Keratinocyte (primary cell): Measurements from ENCODE around the gene SHC1. TPM values are rescaled to one million over a fixed set of nuclear protein-coding genes. Genes with fewer than 3 reads are reported as not detected.

Experiments
- DNase-seq: peaks from one replicate; pipeline ENCODE4 v3.0.0-alpha.2; 2011; ENCODE audit warnings: low read depth, missing footprints, low spot score
- FAIRE-seq: peaks from 2 replicates; lab custom pipeline; 2011; peaks lifted over from hg19 to GRCh38; lab: Jason Lieb, UNC
- H2AFZ ChIP-seq: 2 replicates; pipeline ENCODE4 v1.6.0; 2012; ENCODE audit warnings: low read length, control low read depth, inconsistent platforms; ENCODE audit not compliant: control insufficient read depth
- H3K27ac ChIP-seq: 2 replicates; pipeline ENCODE4 v1.5.1; 2011; ENCODE audit warnings: low read length; ENCODE audit not compliant: control insufficient read depth, insufficient read depth
- H3K27me3 ChIP-seq: 3 replicates; pipeline ENCODE4 v1.6.0; 2011; ENCODE audit warnings: low read length; ENCODE audit not compliant: control insufficient read depth, insufficient read depth; ENCODE audit errors: extremely low read depth
- H3K36me3 ChIP-seq, 2 experiments: 2 replicates in 1 of 2; 3 replicates in 1 of 2; pipeline ENCODE4 v1.5.1; 2011; ENCODE audit warnings: low read length in 2 of 2, mild to moderate bottlenecking in 1 of 2; ENCODE audit not compliant: control insufficient read depth in 2 of 2, insufficient read depth in 2 of 2; ENCODE audit errors: extremely low read depth in 1 of 2
- H3K4me1 ChIP-seq: 3 replicates; pipeline ENCODE4 v1.5.1; 2011; ENCODE audit warnings: low read length; ENCODE audit not compliant: control insufficient read depth, insufficient read depth; ENCODE audit errors: extremely low read depth
- H3K4me2 ChIP-seq: 3 replicates; pipeline ENCODE4 v1.6.0; 2011; ENCODE audit warnings: low read depth, low read length; ENCODE audit not compliant: control insufficient read depth, insufficient read depth; ENCODE audit errors: extremely low read depth
- H3K4me3 ChIP-seq, 3 experiments: fragments of 200-600 bp in 1 of 3; sonication (generic) in 1 of 3; 2 replicates in 2 of 3; 3 replicates in 1 of 3; pipeline ENCODE4 v1.5.1; 2011 to 2016; ENCODE audit warnings: low read length in 3 of 3, mild to moderate bottlenecking in 3 of 3, control low read depth in 2 of 3, inconsistent platforms in 1 of 3, low read depth in 1 of 3, mixed read lengths in 1 of 3, mixed run types in 1 of 3, moderate library complexity in 1 of 3; ENCODE audit not compliant: control insufficient read depth in 2 of 3, insufficient read depth in 2 of 3; ENCODE audit errors: extremely low read depth in 1 of 3
- H3K79me2 ChIP-seq: 2 replicates; pipeline ENCODE4 v1.6.0; 2012; ENCODE audit warnings: low read length; ENCODE audit not compliant: control insufficient read depth, insufficient read depth
- H3K9ac ChIP-seq: 3 replicates; pipeline ENCODE4 v1.6.0; 2011; ENCODE audit warnings: low read length; ENCODE audit not compliant: control insufficient read depth, insufficient read depth; ENCODE audit errors: extremely low read depth
- H3K9me1 ChIP-seq: 3 replicates; pipeline ENCODE4 v1.6.0; 2011; ENCODE audit warnings: low read length; ENCODE audit not compliant: control insufficient read depth, insufficient read depth; ENCODE audit errors: extremely low read depth
- H3K9me3 ChIP-seq: 2 replicates; pipeline ENCODE4 v1.5.1; 2012; ENCODE audit warnings: low read depth, low read length; ENCODE audit not compliant: control insufficient read depth
- H4K20me1 ChIP-seq: 3 replicates; pipeline ENCODE4 v1.6.0; 2011; ENCODE audit warnings: low read length; ENCODE audit not compliant: control insufficient read depth, insufficient read depth; ENCODE audit errors: extremely low read depth
- EZH2 ChIP-seq: IDR thresholded peaks from one replicate; pipeline ENCODE4 v1.6.1; 2012; ENCODE audit warnings: inconsistent platforms, mild to moderate bottlenecking, low read length, moderate library complexity
- dilution Hi-C: fragments of 300-500 bp; cut with MboI; formaldehyde crosslinking; loops from one replicate; pipeline ENCODE4 v1.7.0; 2020; ENCODE audit warnings: low sequenced_read_pairs; ENCODE audit not compliant: extremely low pct_ligation_motif_present
- polyA plus RNA-seq, 5 experiments: library from polyadenylated mRNA; depleted of rRNA in 3 of 5; stranded (reverse) in 3 of 5; stranded (forward) in 1 of 5; unstranded in 1 of 5; fragments of >200 nt; gene quantifications; 1 replicate in 1 of 5; 2 replicates in 3 of 5; 3 replicates in 1 of 5; pipeline versions ENCODE4 v1.2.1 to v1.2.3, GENCODE V29; 2011 to 2012; ENCODE audit warnings: missing spikeins in 2 of 5, low read depth in 1 of 5, low replicate concordance in 1 of 5
- TF ChIP-seq, protein P1 (sequence below), 3 experiments: IDR thresholded peaks in 1 of 3; conservative IDR thresholded peaks in 1 of 3; optimal IDR thresholded peaks in 1 of 3; 2 replicates in 2 of 3; 3 replicates in 1 of 3; pipeline versions ENCODE3 to v1.5.1; 2011; ENCODE audit warnings: low read length in 3 of 3, mild to moderate bottlenecking in 3 of 3, moderate library complexity in 2 of 3, control low read depth in 1 of 3, inconsistent platforms in 1 of 3; ENCODE audit not compliant: insufficient read depth in 2 of 3; ENCODE audit errors: extremely low read depth in 1 of 3

Gene SHC1
- polyA plus RNA-seq, 1 donor (not counting 4 experiments of a cell fraction or from before 2014, with no cell fraction given), result 245 TPM

DNA sequence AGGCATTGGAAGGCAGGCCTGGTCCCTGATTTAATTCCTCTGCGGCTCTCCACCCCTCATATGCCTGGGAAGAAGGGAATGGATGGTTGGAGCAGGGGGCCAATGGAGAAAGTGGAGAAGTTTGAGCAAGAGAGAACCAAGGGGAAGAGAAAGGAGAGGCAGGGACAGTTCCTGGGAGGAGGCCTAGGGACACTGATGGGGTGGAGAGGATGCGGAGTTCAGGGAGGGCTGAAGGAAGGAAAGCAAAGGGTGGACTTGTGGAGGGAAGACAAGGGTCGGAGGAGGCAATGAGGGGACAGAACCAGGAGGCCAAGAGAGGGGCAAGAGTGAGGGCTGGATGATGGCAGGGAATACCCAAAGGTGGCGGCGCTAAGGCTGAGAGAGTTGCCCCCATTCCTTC lies 39.2 kb upstream of the SHC1 start:
- H2AFZ ChIP-seq, result no peak overlapping the region
- H3K9me3 ChIP-seq, result no peaks in the 10 kb centered on the region
- FAIRE-seq (peak; percentile 17), DNase-seq (no peak)
- dilution Hi-C loops, result no loop called here
- H3K36me3 ChIP-seq, result peaks cover 14 to 47% of the 10 kb centered on the region in 2 experiments
- TF ChIP-seq EZH2, result no peak
- TF ChIP-seq, protein P1, sequence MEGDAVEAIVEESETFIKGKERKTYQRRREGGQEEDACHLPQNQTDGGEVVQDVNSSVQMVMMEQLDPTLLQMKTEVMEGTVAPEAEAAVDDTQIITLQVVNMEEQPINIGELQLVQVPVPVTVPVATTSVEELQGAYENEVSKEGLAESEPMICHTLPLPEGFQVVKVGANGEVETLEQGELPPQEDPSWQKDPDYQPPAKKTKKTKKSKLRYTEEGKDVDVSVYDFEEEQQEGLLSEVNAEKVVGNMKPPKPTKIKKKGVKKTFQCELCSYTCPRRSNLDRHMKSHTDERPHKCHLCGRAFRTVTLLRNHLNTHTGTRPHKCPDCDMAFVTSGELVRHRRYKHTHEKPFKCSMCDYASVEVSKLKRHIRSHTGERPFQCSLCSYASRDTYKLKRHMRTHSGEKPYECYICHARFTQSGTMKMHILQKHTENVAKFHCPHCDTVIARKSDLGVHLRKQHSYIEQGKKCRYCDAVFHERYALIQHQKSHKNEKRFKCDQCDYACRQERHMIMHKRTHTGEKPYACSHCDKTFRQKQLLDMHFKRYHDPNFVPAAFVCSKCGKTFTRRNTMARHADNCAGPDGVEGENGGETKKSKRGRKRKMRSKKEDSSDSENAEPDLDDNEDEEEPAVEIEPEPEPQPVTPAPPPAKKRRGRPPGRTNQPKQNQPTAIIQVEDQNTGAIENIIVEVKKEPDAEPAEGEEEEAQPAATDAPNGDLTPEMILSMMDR (optimal IDR thresholded peaks at IDR 0.05 in 1 of 3, IDR thresholded peaks at IDR 0.05 in 1 of 3, conservative IDR thresholded peaks at IDR 0.05 in 1 of 3; ENCODE audit: extremely low read depth in 1 of 3, insufficient read depth in 2 of 3, low read length in 3 of 3), result no peak
- peak overlapping the region; percentile 9 for H3K9ac ChIP-seq
- peak overlapping the region in 1 of 3 experiments; percentile 37 for H3K4me3 ChIP-seq
- H4K20me1 ChIP-seq, result peaks cover 6% of the 10 kb centered on the region
- no peak overlapping the region for H3K27ac ChIP-seq
- H3K4me2 ChIP-seq, result peak overlapping the region; percentile 45
- no peaks in the 10 kb centered on the region for H3K27me3 ChIP-seq
- peaks cover 65% of the 10 kb centered on the region for H3K79me2 ChIP-seq
- no peaks in the 10 kb centered on the region for H3K9me1 ChIP-seq
- peaks cover 82% of the 10 kb centered on the region for H3K4me1 ChIP-seq

DNA sequence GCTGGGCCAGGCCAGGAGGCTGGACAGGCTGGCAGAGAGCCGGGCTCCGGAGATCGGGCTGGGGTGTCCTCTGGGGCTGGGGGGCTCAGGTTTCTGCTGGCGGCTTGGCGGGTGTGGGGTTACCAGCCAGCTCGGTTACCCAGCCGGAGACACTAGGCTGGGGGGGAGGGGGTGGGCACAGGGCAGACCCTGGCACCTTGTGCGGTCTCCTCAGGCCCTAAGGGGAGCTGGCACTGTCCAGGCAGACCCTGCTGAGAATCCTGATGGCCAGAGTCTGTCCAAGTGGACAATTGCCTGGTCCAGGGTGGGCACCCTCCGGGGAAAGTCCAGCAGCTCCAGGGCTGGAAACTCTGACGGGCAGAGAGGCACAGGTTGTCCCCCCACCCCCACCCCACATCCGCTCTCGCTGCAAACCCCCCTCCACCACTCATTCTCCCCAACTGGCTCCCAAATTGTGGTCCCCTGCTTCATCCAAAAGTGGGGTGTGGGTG lies 38.7 kb upstream of the SHC1 start:
- Histone ChIP-seq H3K9me3 (no peaks in the 10 kb centered on the region), H2AFZ (no peak overlapping the region), H3K9ac (no peak overlapping the region), H3K36me3 (peaks cover 10 to 42% of the 10 kb centered on the region in 2 experiments), H3K27me3 (no peaks in the 10 kb centered on the region), H3K79me2 (peaks cover 70% of the 10 kb centered on the region), H3K27ac (no peak overlapping the region), H4K20me1 (peaks cover 6% of the 10 kb centered on the region), H3K4me2 (peak overlapping the region; percentile 66), H3K9me1 (no peaks in the 10 kb centered on the region), H3K4me1 (peaks cover 87% of the 10 kb centered on the region), H3K4me3 (peak overlapping the region in 2 of 3 experiments; percentile 37 to 38)
- dilution Hi-C loops, result no loop called here
- FAIRE-seq (no peak), DNase-seq (no peak)
- no peak for TF ChIP-seq EZH2
- TF ChIP-seq, protein P1 (optimal IDR thresholded peaks at IDR 0.05 in 1 of 3, IDR thresholded peaks at IDR 0.05 in 1 of 3, conservative IDR thresholded peaks at IDR 0.05 in 1 of 3; ENCODE audit: extremely low read depth in 1 of 3, insufficient read depth in 2 of 3, low read length in 3 of 3), result no peak
